HepG2 (cell line): ENCODE results near the gene NUAK2. TPM values are rescaled to one million over a fixed set of nuclear protein-coding genes. Genes with fewer than 3 reads are reported as not detected.

Experiments
- CSRNP1 ChIP-seq: sonication (generic); formaldehyde crosslinking; IDR thresholded peaks from 2 replicates; pipeline ENCODE4 v1.8.1; 2023; ENCODE audit warnings: mild to moderate bottlenecking, missing genetic modification reagents
- CTCF ChIP-seq: sonication (generic); formaldehyde crosslinking; IDR thresholded peaks from 2 replicates; pipeline ENCODE4 v1.5.0; 2020; ENCODE audit warnings: mild to moderate bottlenecking, missing genetic modification reagents, moderate library complexity
- GMEB1 ChIP-seq: sonication (generic); formaldehyde crosslinking; IDR thresholded peaks from 2 replicates; pipeline ENCODE4 v1.5.1; 2020; ENCODE audit warnings: missing genetic modification reagents, mild to moderate bottlenecking, borderline replicate concordance
- HOXA5 ChIP-seq: sonication (generic); formaldehyde crosslinking; IDR thresholded peaks from 2 replicates; pipeline ENCODE4 v1.4.0; 2020; ENCODE audit warnings: missing genetic modification reagents
- IKZF1 ChIP-seq: fragments of 450-650 bp; IDR thresholded peaks from 2 replicates; pipeline ENCODE4 v1.7.1; 2016
- MAZ ChIP-seq, 2 experiments: sonication (generic) in 1 of 2; formaldehyde crosslinking in 1 of 2; IDR thresholded peaks; 2 replicates each; pipeline versions ENCODE4 v1.5.0 to v1.6.1; 2012 to 2020; ENCODE audit warnings: low read depth in 2 of 2, mild to moderate bottlenecking in 2 of 2, borderline replicate concordance in 1 of 2, improper control_type of control experiment in 1 of 2, low read length in 1 of 2, missing genetic modification reagents in 1 of 2, moderate library complexity in 1 of 2
- MXI1 ChIP-seq: IDR thresholded peaks from 3 replicates; pipeline ENCODE4 v1.6.1; 2012; ENCODE audit warnings: low read depth, low read length, inconsistent platforms, borderline replicate concordance
- MZF1 ChIP-seq: sonication (generic); formaldehyde crosslinking; IDR thresholded peaks from 2 replicates; pipeline ENCODE4 v1.8.1; 2023; ENCODE audit warnings: mild to moderate bottlenecking, missing genetic modification reagents, borderline replicate concordance
- NFYC ChIP-seq: IDR thresholded peaks from 2 replicates; pipeline ENCODE4 v1.6.1; 2016; ENCODE audit warnings: missing genetic modification reagents, missing compliant biosample characterization
- POGZ ChIP-seq: sonication (generic); formaldehyde crosslinking; IDR thresholded peaks from 2 replicates; pipeline ENCODE4 v1.4.0; 2020; ENCODE audit warnings: mild to moderate bottlenecking, missing genetic modification reagents
- POLR2A ChIP-seq, 2 experiments: IDR thresholded peaks; 2 replicates each; pipeline ENCODE4 v1.6.1; 2011; ENCODE audit warnings: low read depth in 2 of 2, low read length in 2 of 2, mild to moderate bottlenecking in 1 of 2, moderate library complexity in 1 of 2; ENCODE audit not compliant: insufficient read depth in 1 of 2
- SETDB1 ChIP-seq: sonication (generic); formaldehyde crosslinking; IDR thresholded peaks from 2 replicates; pipeline ENCODE4 v1.5.1; 2020; ENCODE audit warnings: missing genetic modification reagents, mild to moderate bottlenecking, borderline replicate concordance
- SMAD3 ChIP-seq: sonication (generic); formaldehyde crosslinking; IDR thresholded peaks from 2 replicates; pipeline ENCODE4 v1.4.0; 2020; ENCODE audit warnings: missing genetic modification reagents
- TAF1 ChIP-seq: sonication (generic); formaldehyde crosslinking; IDR thresholded peaks from 2 replicates; pipeline ENCODE4 v1.4.0; 2020; ENCODE audit warnings: missing genetic modification reagents
- THYN1 ChIP-seq: sonication (generic); formaldehyde crosslinking; IDR thresholded peaks from 2 replicates; pipeline ENCODE4 v1.8.1; 2023; ENCODE audit warnings: low read depth, mild to moderate bottlenecking, moderate library complexity, missing genetic modification reagents, borderline replicate concordance
- ZFP1 ChIP-seq: IDR thresholded peaks from 2 replicates; pipeline ENCODE4 v1.6.1; 2016
- ZFY ChIP-seq: sonication (generic); formaldehyde crosslinking; IDR thresholded peaks from 2 replicates; pipeline ENCODE4 v1.4.0; 2020; ENCODE audit warnings: missing genetic modification reagents
- ZNF10 ChIP-seq: sonication (generic); formaldehyde crosslinking; IDR thresholded peaks from 2 replicates; pipeline ENCODE4 v1.4.0; 2020; ENCODE audit warnings: mild to moderate bottlenecking, low read depth, missing genetic modification reagents, borderline replicate concordance
- ZNF121 ChIP-seq: sonication (generic); formaldehyde crosslinking; IDR thresholded peaks from 2 replicates; pipeline ENCODE4 v1.5.0; 2020; ENCODE audit warnings: mild to moderate bottlenecking, missing genetic modification reagents
- ZNF180 ChIP-seq: sonication (generic); formaldehyde crosslinking; IDR thresholded peaks from 2 replicates; pipeline ENCODE4 v1.4.0; 2020; ENCODE audit warnings: low read depth, missing genetic modification reagents, borderline replicate concordance
- ZNF317 ChIP-seq: sonication (generic); formaldehyde crosslinking; IDR thresholded peaks from 2 replicates; pipeline ENCODE4 v1.5.0; 2020; ENCODE audit warnings: mild to moderate bottlenecking, missing genetic modification reagents
- ZNF335 ChIP-seq: sonication (generic); formaldehyde crosslinking; IDR thresholded peaks from 2 replicates; pipeline ENCODE4 v1.4.0; 2020; ENCODE audit warnings: missing genetic modification reagents
- ZNF746 ChIP-seq: sonication (generic); formaldehyde crosslinking; IDR thresholded peaks from 2 replicates; pipeline ENCODE4 v1.8.0; 2022; ENCODE audit warnings: mild to moderate bottlenecking, missing genetic modification reagents
- ZNF83 ChIP-seq: sonication (generic); formaldehyde crosslinking; IDR thresholded peaks from 2 replicates; pipeline ENCODE4 v1.4.0; 2020; ENCODE audit warnings: missing genetic modification reagents, mild to moderate bottlenecking, borderline replicate concordance
- ZSCAN25 ChIP-seq: sonication (generic); formaldehyde crosslinking; IDR thresholded peaks from 2 replicates; pipeline ENCODE4 v1.8.0; 2022; ENCODE audit warnings: mild to moderate bottlenecking, missing genetic modification reagents
- polyA plus RNA-seq, 8 experiments: library from polyadenylated mRNA; depleted of rRNA in 3 of 8; stranded (reverse) in 7 of 8; unstranded in 1 of 8; fragments of >200 nt; fragmentation: Illumina TruSeq in 4 of 8; extraction: Trizol in 4 of 8; gene quantifications; 2 replicates each; pipeline versions ENCODE4 v1.2.1 to v1.2.3, GENCODE V29; 2011 to 2016; ENCODE audit warnings: low read depth in 4 of 8, missing spikeins in 1 of 8, mixed read lengths in 1 of 8; ENCODE audit not compliant: insufficient read depth in 1 of 8
- total RNA-seq, 5 experiments: library from RNA; depleted of rRNA; stranded (reverse); fragments of >200 nt; fragmentation: Illumina TruSeq; extraction: Trizol; gene quantifications; 2 replicates each; pipeline ENCODE4 v1.2.3, GENCODE V29; 2016; ENCODE audit warnings: low read depth in 1 of 5

The NUAK2 gene
- total and polyA plus RNA-seq, 2 of the 13 experiments (the other 11 are each of a cell fraction or from before 2014, with no cell fraction given): 0.75 to 1.1 TPM

GRCh38 chr1:205321162-205321958 is at the start of gene NUAK2 (continued):
- TF ChIP-seq GMEB1 (CRISPR knock-in tag) (peak; percentile 73; the same call in 1 of the 2 replicates), CSRNP1 (CRISPR knock-in tag) (no peak), IKZF1 (no peak), ZNF335 (CRISPR knock-in tag) (peak; percentile 62; the same call in 1 of the 2 replicates), MXI1 (peak; percentile 16; the same call in 1 of the 3 replicates), ZNF10 (CRISPR knock-in tag) (no peak), NFYC (peak; percentile 87), ZSCAN25 (CRISPR knock-in tag) (peak; percentile 75), MZF1 (0 out of 2 replicates have a peak, but pooled peaks have one; percentile 20), SETDB1 (CRISPR knock-in tag) (no peak), POLR2A (IDR thresholded peaks at IDR 0.05; ENCODE audit: insufficient read depth in 1 of 2, low read depth in 2 of 2, low read length in 2 of 2) (peak; percentile 65 to 69), ZFY (peak; percentile 53), ZNF746 (CRISPR knock-in tag) (peak; percentile 28; the same call in 1 of the 2 replicates), ZFP1 (CRISPR knock-in tag) (no peak), ZNF180 (CRISPR knock-in tag) (no peak), ZNF121 (peak; percentile 41; the same call in 1 of the 2 replicates), SMAD3 (peak; percentile 58; the same call in 1 of the 2 replicates), TAF1 (CRISPR knock-in tag) (peak; percentile 93), THYN1 (no peak), CTCF (peak; percentile 57), MAZ (IDR thresholded peaks at IDR 0.05; ENCODE audit: borderline replicate concordance, low read depth, low read length) (no peak), MAZ (CRISPR knock-in tag; IDR thresholded peaks at IDR 0.05; ENCODE audit: low read depth) (0 out of 2 replicates have a peak, but pooled peaks have one; percentile 43), POGZ (CRISPR knock-in tag) (peak; percentile 67), ZNF317 (peak; percentile 64), ZNF83 (CRISPR knock-in tag) (peak; percentile 75; the same call in 1 of the 2 replicates), HOXA5 (CRISPR knock-in tag) (no peak)
